Osteocyte (in vitro differentiated cells): ENCODE results near the gene CD44. TPM values are rescaled to one million over a fixed set of nuclear protein-coding genes. Genes with fewer than 3 reads are reported as not detected.
A peak's percentile ranks its signal among the peaks of the same experiment; 100 is the strongest.

ENCODE experiments used
- DNase-seq: peaks from one replicate; pipeline ENCODE4 v3.0.0; 2021; ENCODE audit warnings: mixed read lengths; ENCODE audit not compliant: unreplicated experiment; ENCODE audit errors: extremely low spot score
- H3K27ac Mint-ChIP-seq: one replicate; pipeline ENCODE4 v1.8.0; 2021; ENCODE audit warnings: mild to moderate bottlenecking, mixed read lengths; ENCODE audit not compliant: unreplicated experiment
- H3K27me3 Mint-ChIP-seq: one replicate; pipeline ENCODE4 v1.8.0; 2021; ENCODE audit warnings: mixed read lengths; ENCODE audit not compliant: unreplicated experiment
- H3K36me3 Mint-ChIP-seq: one replicate; pipeline ENCODE4 v1.8.0; 2021; ENCODE audit warnings: mixed read lengths; ENCODE audit not compliant: unreplicated experiment
- H3K4me1 Mint-ChIP-seq: one replicate; pipeline ENCODE4 v1.8.0; 2021; ENCODE audit warnings: mixed read lengths; ENCODE audit not compliant: unreplicated experiment
- H3K4me3 Mint-ChIP-seq: one replicate; pipeline ENCODE4 v1.8.0; 2021; ENCODE audit warnings: mild to moderate bottlenecking, moderate library complexity, mixed read lengths; ENCODE audit not compliant: unreplicated experiment
- H3K9me3 Mint-ChIP-seq: one replicate; pipeline ENCODE4 v1.8.0; 2021; ENCODE audit warnings: mixed read lengths; ENCODE audit not compliant: unreplicated experiment
- total RNA-seq: library from RNA; stranded (reverse); gene quantifications from 2 replicates; pipeline ENCODE4 v1.2.1, GENCODE V29; 2021
- TF ChIP-seq, protein P1 (sequence below): fragments of 200-600 bp; sonication (generic); IDR thresholded peaks from 2 replicates; pipeline ENCODE4 v1.5.0; 2021; ENCODE audit warnings: antibody characterized with exemption, mild to moderate bottlenecking, moderate library complexity

CD44 gene
- total RNA-seq, 1 donor from 2014 or later: 283 TPM

- peaks cover 5% of the 10 kb centered on the region for H3K36me3 Mint-ChIP-seq
These were observed 41.0 kb upstream of the CD44 start for GRCh38 chr11:35097814-35098455.

GRCh38 chr11:35098855-35099254, 40.1 kb upstream of the CD44 start:
- Mint-ChIP-seq H3K9me3 (peaks cover 3% of the 10 kb centered on the region), H3K27me3 (no peaks in the 10 kb centered on the region), H3K4me1 (peaks cover 48% of the 10 kb centered on the region), H3K4me3 (no peak overlapping the region), H3K27ac (peak overlapping the region; percentile 94), H3K36me3 (no peaks in the 10 kb centered on the region)
- no peak for DNase-seq
- TF ChIP-seq, protein P1, sequence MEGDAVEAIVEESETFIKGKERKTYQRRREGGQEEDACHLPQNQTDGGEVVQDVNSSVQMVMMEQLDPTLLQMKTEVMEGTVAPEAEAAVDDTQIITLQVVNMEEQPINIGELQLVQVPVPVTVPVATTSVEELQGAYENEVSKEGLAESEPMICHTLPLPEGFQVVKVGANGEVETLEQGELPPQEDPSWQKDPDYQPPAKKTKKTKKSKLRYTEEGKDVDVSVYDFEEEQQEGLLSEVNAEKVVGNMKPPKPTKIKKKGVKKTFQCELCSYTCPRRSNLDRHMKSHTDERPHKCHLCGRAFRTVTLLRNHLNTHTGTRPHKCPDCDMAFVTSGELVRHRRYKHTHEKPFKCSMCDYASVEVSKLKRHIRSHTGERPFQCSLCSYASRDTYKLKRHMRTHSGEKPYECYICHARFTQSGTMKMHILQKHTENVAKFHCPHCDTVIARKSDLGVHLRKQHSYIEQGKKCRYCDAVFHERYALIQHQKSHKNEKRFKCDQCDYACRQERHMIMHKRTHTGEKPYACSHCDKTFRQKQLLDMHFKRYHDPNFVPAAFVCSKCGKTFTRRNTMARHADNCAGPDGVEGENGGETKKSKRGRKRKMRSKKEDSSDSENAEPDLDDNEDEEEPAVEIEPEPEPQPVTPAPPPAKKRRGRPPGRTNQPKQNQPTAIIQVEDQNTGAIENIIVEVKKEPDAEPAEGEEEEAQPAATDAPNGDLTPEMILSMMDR: no peak

More at GRCh38 chr11:35097814-35098455, 41.0 kb upstream of the CD44 start:
- Mint-ChIP-seq H3K4me3 (no peak overlapping the region), H3K9me3 (peaks cover 3% of the 10 kb centered on the region), H3K4me1 (peaks cover 48% of the 10 kb centered on the region), H3K27ac (peak overlapping the region; percentile 94), H3K27me3 (no peaks in the 10 kb centered on the region)
- TF ChIP-seq, protein P1: no peak
- no peak for DNase-seq

DNA sequence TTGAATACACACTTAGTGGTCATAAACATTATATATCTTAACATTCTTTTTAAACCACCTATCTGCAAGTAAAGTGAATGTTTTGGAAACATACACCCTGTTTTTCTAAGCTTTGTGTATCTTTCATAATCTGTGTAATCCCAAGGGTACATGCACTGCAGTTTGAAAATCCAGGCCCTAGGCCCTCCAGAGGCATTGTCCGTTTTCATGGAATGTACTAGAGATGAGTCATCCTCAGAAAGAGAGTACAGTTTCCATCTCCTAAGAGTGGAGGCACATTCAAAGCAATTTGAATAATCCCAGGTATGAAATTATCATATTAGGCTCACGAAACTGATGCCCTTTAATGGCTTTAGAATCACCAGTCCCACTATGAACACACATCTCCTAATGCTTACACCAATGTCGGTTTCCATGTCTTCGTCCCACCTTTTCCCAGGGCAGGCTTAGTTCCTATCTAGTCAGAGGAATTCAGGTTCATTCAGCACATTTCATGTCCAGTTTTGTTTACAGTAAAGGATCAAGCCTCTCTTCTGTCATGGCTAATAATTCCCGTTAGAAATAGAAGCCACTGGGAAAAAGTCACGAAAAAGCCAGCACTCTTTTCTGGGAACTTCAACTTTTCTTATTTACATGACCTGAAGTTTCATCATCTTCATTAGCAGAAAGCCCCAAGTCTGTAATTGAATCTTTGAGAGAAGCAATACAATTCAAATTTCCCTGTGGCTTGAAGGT, 39.5 kb upstream of the CD44 start:
- peaks cover 3% of the 10 kb centered on the region for H3K9me3 Mint-ChIP-seq
- H3K4me3 Mint-ChIP-seq: no peak overlapping the region
- TF ChIP-seq, protein P1: no peak
- peak overlapping the region; percentile 94 for H3K27ac Mint-ChIP-seq
- no peaks in the 10 kb centered on the region for H3K36me3 Mint-ChIP-seq
- DNase-seq: no peak
- H3K4me1 Mint-ChIP-seq: peaks cover 48% of the 10 kb centered on the region
- no peaks in the 10 kb centered on the region for H3K27me3 Mint-ChIP-seq

- Mint-ChIP-seq H3K4me1 (peaks cover 48% of the 10 kb centered on the region), H3K9me3 (peaks cover 1% of the 10 kb centered on the region), H3K27ac (peak overlapping the region; percentile 94), H3K4me3 (no peak overlapping the region), H3K27me3 (no peaks in the 10 kb centered on the region), H3K36me3 (no peaks in the 10 kb centered on the region)
- DNase-seq: no peak
- TF ChIP-seq, protein P1: no peak
These were observed 39.0 kb upstream of the CD44 start for GRCh38 chr11:35100013-35100383.

DNA sequence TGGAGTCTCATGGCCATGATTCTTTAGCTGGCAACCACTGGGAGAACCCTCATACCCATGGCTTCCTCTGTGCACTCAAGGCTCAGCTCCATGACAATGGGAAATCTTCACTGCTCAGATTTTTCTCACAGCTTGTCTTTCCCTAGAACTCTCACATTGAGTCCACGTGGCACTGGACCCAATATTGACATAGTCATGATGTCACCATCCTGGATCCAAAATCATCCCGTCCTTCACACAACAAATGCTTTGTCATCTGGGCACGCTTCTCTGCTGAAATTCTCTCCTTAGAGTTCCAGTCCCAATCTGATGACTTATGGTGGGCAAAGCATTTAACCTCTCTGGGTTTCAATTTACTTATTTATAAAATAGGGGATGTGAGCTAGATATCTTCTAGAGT, 37.7 kb upstream of the CD44 start:
- no peak for DNase-seq
- Mint-ChIP-seq H3K27ac (peak overlapping the region; percentile 94), H3K27me3 (no peaks in the 10 kb centered on the region), H3K4me3 (no peak overlapping the region), H3K4me1 (peaks cover 51% of the 10 kb centered on the region), H3K9me3 (no peaks in the 10 kb centered on the region), H3K36me3 (no peaks in the 10 kb centered on the region)
- TF ChIP-seq, protein P1: no peak
